Neural progenitor cell (in vitro differentiated cells): ENCODE results near the gene KRTAP23-1.

Experiments used
- EZH2phosphoT487 ChIP-seq: fragments of 200-600 bp; sonication (generic); IDR thresholded peaks from 2 replicates; pipeline ENCODE4 v1.6.1; 2017; ENCODE audit warnings: antibody characterized with exemption
- TF ChIP-seq, protein P1 (sequence below): fragments of 200-600 bp; sonication (generic); IDR thresholded peaks from 2 replicates; pipeline ENCODE4 v1.5.1; 2017; ENCODE audit warnings: antibody characterized with exemption, mild to moderate bottlenecking

DNA sequence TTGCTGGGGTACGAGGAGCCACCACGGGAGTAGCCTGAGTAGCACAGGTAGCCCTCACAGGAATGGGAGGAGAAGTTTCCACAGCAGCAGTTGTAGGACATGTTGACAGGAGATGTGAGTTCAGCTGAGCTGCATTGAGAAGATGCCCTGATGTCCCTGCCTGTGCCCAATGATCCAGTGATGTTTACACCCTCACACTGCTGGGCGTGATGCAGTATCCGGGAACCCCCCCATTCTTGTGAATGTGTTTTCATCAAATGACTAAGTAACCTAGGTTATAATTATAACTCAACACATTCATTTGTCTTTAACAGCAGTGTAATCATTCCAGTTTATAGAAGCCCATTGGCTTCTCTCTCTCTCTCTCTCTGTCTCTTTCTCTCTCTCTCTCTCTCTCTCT lies at the start of gene KRTAP23-1:
- TF ChIP-seq EZH2phosphoT487, result no peak
- TF ChIP-seq, protein P1, sequence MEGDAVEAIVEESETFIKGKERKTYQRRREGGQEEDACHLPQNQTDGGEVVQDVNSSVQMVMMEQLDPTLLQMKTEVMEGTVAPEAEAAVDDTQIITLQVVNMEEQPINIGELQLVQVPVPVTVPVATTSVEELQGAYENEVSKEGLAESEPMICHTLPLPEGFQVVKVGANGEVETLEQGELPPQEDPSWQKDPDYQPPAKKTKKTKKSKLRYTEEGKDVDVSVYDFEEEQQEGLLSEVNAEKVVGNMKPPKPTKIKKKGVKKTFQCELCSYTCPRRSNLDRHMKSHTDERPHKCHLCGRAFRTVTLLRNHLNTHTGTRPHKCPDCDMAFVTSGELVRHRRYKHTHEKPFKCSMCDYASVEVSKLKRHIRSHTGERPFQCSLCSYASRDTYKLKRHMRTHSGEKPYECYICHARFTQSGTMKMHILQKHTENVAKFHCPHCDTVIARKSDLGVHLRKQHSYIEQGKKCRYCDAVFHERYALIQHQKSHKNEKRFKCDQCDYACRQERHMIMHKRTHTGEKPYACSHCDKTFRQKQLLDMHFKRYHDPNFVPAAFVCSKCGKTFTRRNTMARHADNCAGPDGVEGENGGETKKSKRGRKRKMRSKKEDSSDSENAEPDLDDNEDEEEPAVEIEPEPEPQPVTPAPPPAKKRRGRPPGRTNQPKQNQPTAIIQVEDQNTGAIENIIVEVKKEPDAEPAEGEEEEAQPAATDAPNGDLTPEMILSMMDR, result no peak
